COLO668 (cell line): ENCODE results near the gene FGFR3.

Experiments used
- DNase-seq: peaks from one replicate; lab custom pipeline; 2025; ENCODE audit not compliant: unreplicated experiment; lab: John Stamatoyannopoulos, UW

Gene FGFR3

DNA sequence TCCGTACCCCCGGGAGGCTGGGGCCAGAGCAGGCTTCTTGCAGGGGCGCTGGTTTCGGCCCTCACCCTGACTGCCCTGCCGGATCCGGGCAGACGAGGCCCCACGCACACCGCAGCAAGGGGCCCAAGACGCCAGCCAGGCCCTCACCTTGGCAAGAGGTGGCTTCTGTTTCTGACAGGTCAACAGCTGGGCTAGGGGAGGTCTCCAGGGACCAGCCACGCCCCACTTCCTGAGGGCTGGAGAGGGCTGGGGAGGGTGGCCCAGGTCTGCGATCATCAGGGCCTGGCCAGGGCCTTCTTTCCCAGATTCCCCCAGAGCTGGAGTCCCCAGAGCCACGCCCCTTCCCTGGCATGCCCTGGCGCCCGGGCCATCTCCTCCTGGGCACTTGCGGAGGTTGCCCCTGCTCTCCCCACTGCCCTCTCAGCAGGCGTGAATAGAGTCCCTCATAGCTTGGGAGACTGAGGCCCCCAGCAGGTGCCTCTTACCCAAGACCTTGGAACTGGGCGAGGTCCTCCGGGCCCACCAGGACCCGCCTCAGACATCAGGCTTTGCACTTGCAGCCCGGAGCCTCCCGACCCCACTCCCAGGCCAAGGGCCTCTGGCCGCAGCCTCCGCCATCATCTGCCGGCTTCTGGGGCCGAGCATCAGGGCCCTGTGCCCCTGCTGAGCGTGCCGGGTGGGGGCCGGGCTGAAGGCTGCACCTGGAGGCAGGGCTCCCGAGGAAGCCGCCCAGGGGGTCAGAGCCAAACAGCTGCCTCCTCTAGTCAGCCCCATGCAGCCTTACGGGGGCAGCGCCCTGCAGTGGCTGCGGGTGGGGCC lies 6.3 kb upstream of the FGFR3 start:
- DNase-seq: peak; percentile 27

DNA sequence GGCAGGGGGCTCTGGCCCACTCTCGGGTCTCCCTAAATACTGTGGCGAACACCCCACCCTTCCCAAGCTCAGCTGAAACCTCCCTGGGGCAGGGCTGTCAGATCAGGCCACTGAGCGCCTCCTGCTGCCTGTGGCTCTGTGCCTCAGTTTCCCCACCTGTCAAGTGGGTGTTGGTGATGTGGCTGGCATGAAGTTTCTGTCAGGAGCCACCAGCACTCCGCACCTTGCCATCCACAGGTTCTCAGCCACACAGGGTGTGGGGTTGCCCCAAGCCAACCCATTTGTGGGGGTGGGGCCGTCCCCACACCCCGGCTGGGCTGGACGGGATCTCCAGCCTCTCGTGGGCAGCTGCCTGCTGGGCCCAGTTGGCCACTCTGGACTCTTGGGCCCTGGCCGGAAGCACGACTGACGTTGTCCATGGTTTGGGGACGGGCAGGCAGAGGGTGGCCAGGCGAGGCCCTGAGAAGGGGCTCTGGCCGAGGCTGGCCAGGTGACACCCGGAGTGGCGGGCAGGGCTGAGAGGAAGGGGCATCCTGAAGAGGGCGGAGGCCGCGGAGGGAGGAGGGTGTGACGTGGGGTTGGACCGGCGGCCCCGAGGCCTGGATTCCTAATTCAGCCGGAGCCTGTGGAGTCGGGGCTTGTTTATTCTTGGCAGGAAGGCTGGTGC lies 5.5 kb upstream of the FGFR3 start:
- DNase-seq: no peak

DNA sequence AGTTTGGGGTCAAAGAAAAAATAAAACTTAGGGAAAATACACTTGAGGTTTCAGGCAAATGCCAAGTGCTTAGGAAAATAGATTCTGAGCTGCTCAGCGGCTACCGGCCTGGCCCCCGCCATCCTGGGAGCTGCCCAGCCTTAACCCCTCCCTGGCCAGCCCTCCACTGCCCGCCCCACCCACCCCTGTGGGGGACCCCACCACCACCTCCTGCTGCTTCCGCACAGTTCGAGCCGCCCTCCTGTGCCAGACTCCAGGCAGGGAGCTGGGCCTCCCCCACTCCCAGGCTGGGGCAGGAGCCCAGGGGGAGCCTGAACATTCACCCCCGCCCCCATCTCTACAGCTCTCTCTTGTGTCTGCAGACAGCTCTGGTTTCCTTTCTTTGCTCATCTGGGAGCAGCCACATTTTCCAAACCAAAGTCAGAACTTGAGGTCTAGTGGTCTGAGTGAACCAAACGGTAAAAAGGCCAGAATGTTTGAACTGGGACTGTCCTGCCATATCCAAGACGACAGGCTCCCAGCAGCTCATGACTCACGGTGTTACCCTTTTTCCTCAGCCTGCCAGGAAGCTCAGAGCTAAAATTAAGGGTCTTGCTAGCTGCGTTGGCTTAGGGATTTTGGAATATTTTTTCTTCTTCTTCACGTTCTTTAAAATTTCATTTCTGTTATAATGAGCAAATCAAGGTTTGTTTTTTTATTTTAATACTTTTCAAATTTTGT lies 4.7 kb upstream of the FGFR3 start:
- DNase-seq: no peak

DNA sequence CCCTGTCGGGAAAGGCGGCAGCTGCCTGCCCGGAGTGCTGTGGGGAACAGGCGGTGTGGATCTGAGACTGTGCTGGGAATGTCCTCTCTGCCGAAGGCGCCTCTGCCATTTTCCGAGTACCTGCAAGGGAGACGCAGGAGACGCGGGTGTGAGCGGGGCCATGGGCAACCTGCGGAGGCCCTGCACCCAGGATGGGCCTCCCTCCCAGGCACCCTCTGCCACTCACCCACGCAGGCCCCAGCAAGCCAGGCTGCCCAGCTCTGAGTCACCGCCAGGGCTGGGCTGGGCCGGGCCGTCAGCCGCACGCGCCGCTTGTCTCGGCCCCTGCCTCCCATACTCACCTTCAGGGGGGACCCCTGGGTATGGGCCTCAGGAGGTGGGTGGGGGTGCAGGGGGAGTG lies 3.5 kb upstream of the FGFR3 start:
- DNase-seq: no peak

DNA sequence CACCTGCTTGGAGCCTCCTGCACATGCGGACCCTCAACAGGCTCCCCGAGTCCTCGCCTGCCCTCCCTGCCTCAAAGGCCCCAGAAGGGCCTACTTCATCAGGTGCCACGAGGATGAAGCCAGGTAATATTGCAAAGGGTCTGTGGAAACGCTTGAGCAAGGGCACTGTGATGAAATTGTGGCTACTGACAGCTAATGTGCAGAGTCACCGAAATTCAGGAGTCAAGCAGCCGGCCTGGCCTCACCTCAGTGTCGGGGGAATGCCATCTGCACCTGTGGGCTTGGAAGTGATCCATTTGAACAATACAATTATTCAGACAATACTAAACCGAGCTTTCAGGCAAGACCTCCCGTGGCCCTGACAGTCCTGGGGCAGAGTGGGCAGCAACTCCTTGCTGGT lies 3.1 kb upstream of the FGFR3 start:
- DNase-seq: no peak

DNA sequence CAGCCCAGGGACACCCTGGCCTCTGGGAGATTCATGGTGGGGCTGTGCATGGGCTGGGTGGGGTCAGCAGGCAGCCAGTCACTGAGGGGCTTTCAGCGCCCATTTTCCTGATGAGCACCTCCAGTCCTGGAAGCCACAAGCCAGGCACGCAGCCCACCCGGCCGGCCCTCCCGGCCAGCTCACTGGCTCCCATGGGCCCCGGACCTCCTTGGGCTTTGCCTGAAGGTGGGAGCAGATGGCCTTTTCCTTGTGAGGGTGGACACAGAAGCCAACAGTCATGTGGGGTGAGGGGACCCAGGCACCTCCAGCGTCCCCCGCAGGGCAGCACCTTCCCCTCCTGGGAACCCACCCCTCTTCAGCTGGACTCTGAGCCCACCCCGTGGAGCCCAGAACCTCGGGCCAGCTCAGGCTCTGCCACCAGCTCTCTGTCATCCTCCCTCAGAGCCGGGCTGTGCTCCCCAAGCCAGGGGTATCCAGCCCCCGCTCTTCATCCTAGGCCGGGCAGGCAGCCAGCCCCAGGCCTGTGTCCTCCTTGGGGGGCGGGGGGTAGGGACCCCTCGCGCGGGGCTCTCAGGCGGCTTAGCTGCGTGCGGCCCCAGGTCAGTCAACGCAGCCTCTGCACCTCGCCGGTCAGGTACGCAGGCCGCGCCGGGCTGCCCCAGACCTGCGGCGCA lies 798 bp upstream of the FGFR3 start:
- no peak for DNase-seq

DNA sequence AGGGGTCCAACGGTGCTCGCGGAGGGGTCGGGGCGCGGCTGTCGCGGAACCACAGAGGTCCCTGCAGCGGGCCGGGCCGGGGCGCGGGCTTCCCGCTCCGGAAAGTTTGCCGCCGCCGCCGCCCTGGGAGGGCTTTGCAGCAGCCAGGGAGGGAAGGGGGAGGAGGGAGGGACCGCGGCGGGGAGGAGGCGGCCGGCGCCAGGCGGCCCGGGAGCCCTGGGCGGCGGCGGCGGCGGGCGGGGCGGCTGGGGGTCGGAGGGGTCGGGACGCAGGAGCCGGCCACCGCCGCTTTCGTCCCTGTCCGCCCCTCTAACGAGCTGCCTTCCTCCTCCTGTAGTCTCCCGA lies 375 bp downstream of the FGFR3 start:
- no peak for DNase-seq

DNA sequence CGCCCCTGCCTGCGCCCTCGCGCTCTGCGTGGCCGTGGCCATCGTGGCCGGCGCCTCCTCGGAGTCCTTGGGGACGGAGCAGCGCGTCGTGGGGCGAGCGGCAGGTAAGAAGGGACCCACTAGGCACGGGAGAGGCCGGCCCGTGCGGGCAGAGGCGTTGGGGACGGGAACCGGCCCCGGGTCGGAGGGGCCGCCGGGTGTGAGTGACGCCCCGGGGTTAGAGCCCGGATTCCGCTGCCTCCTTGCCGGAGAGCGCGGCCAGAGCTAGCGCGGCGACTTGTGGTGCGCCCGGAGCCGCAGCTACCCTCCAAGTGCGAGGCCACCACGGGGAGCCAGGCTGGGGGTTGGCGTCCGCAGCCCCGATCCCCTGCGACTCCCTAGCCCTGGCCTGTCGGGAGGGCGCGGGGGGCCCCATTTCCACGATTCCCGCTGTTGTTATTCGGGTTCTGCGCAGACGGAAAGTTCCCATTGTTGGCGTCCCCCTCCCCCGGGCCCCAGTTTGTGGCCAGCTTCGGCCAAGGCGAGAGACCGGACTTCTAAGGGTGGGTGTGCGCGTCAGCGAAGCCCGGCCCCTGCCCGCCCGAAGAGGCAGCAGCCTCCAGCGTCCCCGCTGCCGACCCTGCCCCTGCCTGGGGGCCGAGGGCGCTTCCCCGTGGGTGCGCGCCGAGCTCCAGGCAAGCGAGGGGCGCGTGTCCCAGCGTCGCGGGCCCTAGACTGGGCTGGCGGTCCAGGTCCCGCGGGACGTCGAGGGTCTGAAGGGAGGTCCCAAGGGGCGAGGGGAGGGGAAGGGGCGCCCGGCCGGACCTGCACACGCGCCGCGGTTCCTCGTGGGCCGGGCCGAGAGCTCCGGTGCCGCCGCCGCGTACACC lies 1.1 kb downstream of the FGFR3 start:
- DNase-seq: peak; percentile 22

DNA sequence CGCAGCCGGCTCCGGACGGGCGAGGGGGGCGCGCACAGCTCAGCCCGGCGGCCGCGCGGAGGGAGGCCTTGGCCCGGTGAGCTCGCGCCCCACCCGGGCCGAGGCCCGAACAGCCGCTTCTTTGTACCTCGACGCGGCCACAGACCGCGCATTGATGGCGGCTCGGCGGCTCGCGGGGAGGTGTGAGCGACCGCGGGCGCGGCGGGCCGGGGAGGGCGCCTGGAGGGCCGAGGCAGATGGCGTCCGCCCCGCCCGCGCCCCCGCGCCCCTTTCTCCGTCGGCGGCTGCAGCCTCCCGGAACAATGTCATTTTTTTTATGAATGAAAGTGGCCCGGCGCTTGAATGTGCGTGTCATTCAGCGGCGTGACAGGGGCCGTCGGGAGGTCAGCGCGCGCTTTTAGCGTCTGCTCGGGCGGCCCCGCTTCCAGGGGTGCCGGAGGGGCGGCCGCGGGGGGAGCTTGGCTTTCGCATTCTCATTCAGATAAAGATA lies 1.8 kb downstream of the FGFR3 start:
- peak; percentile 32 for DNase-seq

DNA sequence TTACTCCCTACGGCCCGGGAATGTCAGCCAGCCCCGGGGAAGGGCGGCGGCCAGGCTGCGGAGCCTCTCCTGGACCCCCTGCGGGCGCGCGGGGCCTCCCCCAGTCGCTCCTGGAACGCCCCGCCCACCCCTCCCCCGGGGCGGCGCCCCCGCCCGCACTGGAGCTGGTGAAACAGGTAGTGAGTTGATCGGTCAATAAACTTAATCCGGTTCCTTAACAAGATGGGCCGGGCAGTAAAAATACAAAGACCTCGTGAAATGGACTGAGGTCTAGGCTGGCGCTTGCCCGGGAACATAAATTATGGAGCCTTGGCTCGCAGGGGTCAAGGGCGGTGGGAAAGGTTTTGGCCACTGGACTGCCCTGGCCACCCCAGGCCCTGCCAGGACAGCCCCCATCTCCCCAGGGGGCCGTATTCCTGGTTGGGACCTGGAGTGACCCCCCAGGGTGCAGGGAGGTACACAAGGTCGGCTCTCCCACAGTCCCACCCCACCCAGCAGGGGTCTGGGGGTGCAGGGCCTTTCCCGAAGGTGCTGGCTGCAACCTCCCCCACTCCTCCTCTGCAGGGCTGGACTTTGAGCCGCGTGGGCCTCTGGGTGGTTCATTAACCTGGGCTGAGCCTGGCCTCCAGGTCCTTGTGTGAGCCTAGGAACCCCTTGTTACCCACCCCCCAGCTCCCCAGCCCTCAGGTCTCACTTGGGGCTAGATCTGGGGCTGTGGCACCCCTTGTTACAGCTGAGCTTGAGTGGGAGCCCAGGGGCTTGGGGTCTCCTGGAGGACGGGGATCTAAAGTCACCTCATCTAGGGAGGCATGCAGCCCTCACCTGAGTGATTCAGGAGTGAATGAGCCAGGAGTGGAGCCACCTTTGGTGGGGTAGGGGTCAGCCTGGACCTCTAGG lies 2.5 kb downstream of the FGFR3 start:
- DNase-seq: peak; percentile 32

DNA sequence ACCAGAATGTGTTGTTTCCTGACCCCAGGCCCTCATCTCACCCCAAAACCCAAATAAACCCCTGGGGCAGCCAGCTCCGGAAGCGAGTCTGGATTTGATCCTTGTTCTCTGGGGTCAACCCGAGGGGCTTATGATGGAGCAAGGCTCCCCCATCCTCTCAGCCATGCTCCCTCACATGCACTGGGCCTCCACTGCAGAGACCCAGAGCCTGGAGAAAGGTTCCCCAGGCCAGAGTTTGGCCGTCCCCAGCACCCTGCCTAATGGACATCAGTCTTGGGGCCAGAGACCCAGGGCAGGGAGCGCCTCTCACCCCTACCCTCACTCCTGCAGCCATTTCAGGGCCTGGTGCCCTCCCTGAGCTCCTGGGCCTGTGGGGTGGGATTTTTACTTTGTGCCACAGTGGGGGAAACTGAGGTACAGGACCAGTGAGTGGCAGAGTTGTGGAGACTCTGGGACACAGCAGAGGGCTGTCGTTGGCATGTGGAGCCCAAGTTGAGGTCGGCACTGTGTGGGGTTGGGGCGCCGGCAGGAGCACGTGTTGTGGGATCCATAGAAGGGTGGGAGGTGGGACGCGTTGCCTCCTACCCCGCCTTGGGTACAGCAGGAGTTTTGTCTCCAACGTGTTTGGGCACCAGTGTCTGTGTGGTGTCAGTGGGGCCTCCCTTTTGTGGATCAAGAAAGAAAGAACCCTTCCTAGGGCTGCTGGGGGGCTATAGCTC lies 3.6 kb downstream of the FGFR3 start:
- no peak for DNase-seq

DNA sequence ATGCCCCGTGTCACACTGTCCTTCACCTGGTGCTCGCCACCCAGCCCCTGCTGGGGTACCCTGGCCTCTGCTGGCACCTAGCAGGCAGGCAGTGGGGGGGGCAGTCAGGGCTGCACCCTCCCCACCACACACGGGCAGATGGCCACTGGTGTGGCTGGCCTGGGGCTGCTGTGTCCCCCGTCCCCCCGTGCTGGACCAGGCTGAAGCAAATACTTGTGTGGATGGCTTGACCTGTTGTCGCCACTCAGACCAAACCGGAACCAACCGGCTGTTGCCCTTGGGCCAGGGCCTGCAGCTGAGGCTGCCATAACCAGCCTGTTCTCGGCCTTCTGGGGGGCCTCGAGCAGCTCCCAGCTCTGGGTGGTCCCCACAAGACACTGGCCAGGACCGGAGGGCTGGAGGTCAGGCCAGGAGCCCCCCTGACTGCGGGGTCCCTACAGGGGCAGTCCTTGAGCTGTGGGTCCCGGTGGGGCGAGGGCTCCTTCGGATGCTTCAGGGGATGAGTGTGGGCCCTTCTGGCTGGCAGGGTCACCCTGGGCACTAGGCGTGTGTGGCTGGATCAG lies 4.3 kb downstream of the FGFR3 start:
- no peak for DNase-seq

DNA sequence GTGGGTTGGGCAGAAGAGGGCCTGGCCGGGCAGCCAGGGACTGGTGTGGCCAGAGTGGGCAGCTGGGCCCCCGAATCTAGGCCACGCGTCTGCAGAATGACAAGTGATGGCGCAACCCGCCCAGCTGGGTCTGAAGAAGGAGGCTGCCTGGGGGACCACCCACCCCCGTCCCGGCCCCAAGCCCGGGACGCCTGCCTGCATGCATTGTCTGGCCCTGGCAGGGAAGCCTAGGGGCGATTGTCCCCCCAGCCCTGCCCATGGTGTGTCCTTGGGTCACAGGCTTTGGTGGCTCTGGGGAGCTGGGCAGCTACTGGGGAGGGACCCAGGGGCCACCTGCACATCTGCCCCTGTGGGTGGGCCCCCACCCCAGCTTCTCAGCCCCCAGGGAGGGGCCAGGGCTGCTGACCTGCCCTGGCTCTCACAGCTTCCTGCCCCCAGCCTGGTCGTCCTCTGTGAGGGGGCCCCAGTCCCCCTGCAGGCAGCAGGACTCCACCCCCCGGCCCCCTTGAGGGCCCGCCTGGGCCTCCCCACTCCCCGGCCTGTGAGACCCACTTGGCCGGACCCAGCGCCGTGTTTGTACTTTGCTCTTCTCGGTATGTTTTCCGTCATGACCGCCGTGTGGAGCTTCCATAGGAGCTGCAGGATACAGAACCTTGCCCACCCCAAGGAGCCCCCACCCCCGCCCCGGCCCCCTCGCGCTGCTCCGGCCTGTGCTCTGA lies 4.9 kb downstream of the FGFR3 start:
- no peak for DNase-seq

DNA sequence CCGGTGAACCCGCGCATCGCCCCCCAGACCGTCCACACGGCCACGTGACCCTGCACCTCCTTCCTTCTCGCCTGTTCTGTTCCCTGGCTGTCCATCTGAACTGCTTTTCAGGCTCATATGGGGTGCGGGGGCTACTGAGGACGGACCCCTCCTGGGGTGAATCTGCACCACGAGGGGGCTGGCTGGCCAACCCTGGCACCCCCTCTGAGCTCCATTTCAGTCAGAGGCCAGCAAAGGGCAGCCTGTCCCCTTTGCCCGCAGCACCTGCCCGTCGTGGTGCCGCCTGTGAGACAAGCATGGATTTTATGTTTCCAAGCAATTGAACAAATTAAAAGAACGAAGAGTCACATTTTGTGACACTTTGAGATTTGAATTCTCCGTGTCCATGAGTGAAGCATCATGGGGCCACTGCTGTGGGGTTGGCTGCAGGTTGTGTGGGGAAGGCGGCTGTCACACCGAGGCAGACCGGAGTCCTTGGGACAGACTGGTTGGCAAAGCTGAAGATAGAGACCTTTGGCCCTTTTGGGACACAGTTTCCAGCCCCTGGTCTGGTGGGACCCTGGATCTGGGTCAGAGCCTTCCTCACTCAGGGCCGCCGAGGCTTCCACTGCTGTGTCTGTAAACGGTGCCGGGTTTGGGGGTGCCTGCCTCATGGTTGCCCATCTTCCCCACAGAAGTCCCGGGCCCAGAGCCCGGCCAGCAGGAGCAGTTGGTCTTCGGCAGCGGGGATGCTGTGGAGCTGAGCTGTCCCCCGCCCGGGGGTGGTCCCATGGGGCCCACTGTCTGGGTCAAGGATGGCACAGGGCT lies 5.7 kb downstream of the FGFR3 start:
- no peak for DNase-seq

DNA sequence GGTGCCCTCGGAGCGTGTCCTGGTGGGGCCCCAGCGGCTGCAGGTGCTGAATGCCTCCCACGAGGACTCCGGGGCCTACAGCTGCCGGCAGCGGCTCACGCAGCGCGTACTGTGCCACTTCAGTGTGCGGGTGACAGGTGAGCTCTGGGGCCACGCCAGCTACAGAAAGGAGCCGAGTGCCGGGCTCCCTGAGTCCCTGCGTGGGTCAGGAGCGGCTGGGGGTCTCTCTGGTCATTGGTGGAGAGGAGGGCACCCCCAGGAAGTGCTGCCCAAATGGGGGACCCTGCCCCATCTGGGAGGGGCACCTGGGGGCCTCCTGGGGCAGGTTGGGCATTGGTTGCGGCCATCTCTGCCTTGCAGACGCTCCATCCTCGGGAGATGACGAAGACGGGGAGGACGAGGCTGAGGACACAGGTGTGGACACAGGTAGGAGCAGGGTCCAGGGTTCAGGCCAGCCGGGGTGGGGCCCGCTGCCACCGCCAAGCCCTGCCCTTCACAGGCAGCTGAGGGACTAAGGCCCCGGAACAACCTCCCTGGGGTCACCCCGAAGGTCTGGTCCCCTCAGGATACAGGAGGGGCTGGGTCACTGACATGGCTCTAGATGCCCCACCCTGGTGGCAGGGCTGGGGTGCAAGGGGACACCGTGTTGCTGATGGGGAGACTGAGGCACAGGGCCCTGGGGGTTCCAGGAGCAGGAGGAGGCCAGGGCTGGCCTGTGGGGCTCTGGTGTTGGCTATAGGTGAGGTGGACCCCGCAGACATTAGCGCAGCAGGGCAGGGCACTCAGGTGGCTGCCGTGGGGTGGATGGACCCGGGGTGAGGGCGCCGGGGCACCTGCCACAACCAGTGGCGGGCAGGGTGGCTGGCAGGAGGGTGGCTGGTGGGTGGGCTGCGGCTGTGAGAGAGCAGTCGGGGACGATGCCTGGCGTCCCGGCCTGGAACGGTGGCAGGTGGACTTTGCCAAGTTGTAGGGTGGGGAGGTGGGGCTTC lies 6.6 kb downstream of the FGFR3 start:
- DNase-seq: no peak

DNA sequence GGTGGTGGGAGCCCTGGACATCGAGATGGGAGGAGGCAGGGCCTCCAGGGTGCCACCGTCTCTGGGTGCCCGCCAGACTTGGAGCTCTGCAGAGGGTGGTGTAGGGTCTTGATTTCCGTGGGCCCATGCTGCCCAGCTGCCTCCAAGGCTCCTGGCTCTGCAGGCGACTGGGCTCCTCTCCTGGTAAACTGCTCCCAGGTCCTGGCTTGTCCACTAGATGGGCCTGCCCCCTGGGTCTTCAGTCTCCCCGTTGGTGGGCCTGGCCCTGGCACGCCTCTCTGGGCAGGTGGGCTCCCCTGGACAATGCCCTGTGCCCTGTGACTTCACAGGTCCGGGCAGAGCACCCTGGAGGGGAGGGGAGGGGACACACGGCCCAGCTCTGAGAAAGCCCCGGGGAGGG lies 7.7 kb downstream of the FGFR3 start:
- no peak for DNase-seq
